Ectodermal cell (in vitro differentiated cells): ENCODE results near the gene TSPYL4.

Experiments
- H3K27ac ChIP-seq: 2 replicates; pipeline ENCODE4 v1.7.0; 2013; ENCODE audit warnings: mild to moderate bottlenecking, low read depth, low read length; ENCODE audit not compliant: insufficient read depth, poor library complexity, severe bottlenecking
- H3K27me3 ChIP-seq: 2 replicates; pipeline ENCODE4 v1.7.0; 2013; ENCODE audit warnings: mild to moderate bottlenecking, low read length; ENCODE audit not compliant: insufficient read depth, control insufficient read depth, poor library complexity, severe bottlenecking
- H3K36me3 ChIP-seq: one replicate; pipeline ENCODE4 v1.7.0; 2013; ENCODE audit warnings: low read length; ENCODE audit not compliant: control insufficient read depth, insufficient read depth
- H3K4me1 ChIP-seq: one replicate; pipeline ENCODE4 v1.7.0; 2013; ENCODE audit warnings: low read length; ENCODE audit not compliant: control insufficient read depth, insufficient read depth
- H3K4me3 ChIP-seq: 2 replicates; pipeline ENCODE4 v1.7.0; 2013; ENCODE audit warnings: low read depth, low read length, control low read depth; ENCODE audit not compliant: insufficient read depth
- H3K9me3 ChIP-seq: 2 replicates; pipeline ENCODE4 v1.7.0; 2013; ENCODE audit warnings: mild to moderate bottlenecking, low read length, moderate library complexity; ENCODE audit not compliant: control insufficient read depth
- WGBS, 2 experiments: methylation state at CpG; one replicate each; pipeline ENCODE4 v1.1.7; 2013; ENCODE audit warnings: missing lambda C conversion rate in 2 of 2; 5-methylcytosine and 5-hydroxymethylcytosine counted together

TSPYL4 gene

GRCh38 chr6:116254297-116255056 lies 602 bp upstream of the TSPYL4 start:
- Histone ChIP-seq H3K27ac (peak overlapping the region; percentile 91), H3K36me3 (no peaks in the 10 kb centered on the region), H3K9me3 (no peaks in the 10 kb centered on the region), H3K27me3 (no peaks in the 10 kb centered on the region), H3K4me1 (peaks cover 33% of the 10 kb centered on the region), H3K4me3 (peak overlapping the region; percentile 90)
- WGBS, 2 experiments, result 47 to 50% methylated on average over 3 to 4 of the region's 4 CpGs

GRCh38 chr6:116253188-116253504 lies 729 bp downstream of the TSPYL4 start:
- H3K27ac ChIP-seq, result no peak overlapping the region
- 67% methylated on average over 11 of the region's 11 CpGs for WGBS, 2 experiments
- peaks cover 33% of the 10 kb centered on the region for H3K4me1 ChIP-seq
- H3K27me3 ChIP-seq, result no peaks in the 10 kb centered on the region
- no peaks in the 10 kb centered on the region for H3K9me3 ChIP-seq
- H3K4me3 ChIP-seq, result peak overlapping the region; percentile 90
- no peaks in the 10 kb centered on the region for H3K36me3 ChIP-seq

- Histone ChIP-seq H3K4me1 (peaks cover 33% of the 10 kb centered on the region), H3K36me3 (no peaks in the 10 kb centered on the region), H3K27me3 (no peaks in the 10 kb centered on the region), H3K4me3 (peak overlapping the region; percentile 28), H3K9me3 (no peaks in the 10 kb centered on the region), H3K27ac (no peak overlapping the region)
- WGBS, 2 experiments, result 75 to 76% methylated on average over 6 of the region's 6 CpGs
Observed at GRCh38 chr6:116251568-116252384, 2.1 kb downstream of the TSPYL4 start.

- no peaks in the 10 kb centered on the region for H3K27me3 ChIP-seq
- no peak overlapping the region for H3K27ac ChIP-seq
- H3K4me1 ChIP-seq, result peaks cover 21% of the 10 kb centered on the region
- H3K36me3 ChIP-seq, result peaks cover 4% of the 10 kb centered on the region
- 97 to 98% methylated on average over 2 of the region's 2 CpGs for WGBS, 2 experiments
- no peaks in the 10 kb centered on the region for H3K9me3 ChIP-seq
- H3K4me3 ChIP-seq, result no peak overlapping the region
Observed at GRCh38 chr6:116248577-116248976, 5.3 kb downstream of the TSPYL4 start.

GRCh38 chr6:116247285-116247684 lies 6.6 kb downstream of the TSPYL4 start:
- H3K4me1 ChIP-seq, result peaks cover 16% of the 10 kb centered on the region
- H3K27me3 ChIP-seq, result no peaks in the 10 kb centered on the region
- peaks cover 4% of the 10 kb centered on the region for H3K36me3 ChIP-seq
- H3K27ac ChIP-seq, result no peak overlapping the region
- H3K9me3 ChIP-seq, result no peaks in the 10 kb centered on the region
- no peak overlapping the region for H3K4me3 ChIP-seq

GRCh38 chr6:116246089-116246488 lies 7.8 kb downstream of the TSPYL4 start:
- Histone ChIP-seq H3K27ac (no peak overlapping the region), H3K9me3 (no peaks in the 10 kb centered on the region), H3K4me3 (no peak overlapping the region), H3K4me1 (peaks cover 11% of the 10 kb centered on the region), H3K36me3 (peaks cover 4% of the 10 kb centered on the region), H3K27me3 (no peaks in the 10 kb centered on the region)
- 91 to 95% methylated on average over 4 of the region's 4 CpGs for WGBS, 2 experiments

- H3K27me3 ChIP-seq, result no peaks in the 10 kb centered on the region
- H3K36me3 ChIP-seq, result peaks cover 4% of the 10 kb centered on the region
- no peaks in the 10 kb centered on the region for H3K9me3 ChIP-seq
- WGBS, 2 experiments, result 91 to 99% methylated on average over 3 to 4 of the region's 4 CpGs
- no peaks in the 10 kb centered on the region for H3K4me1 ChIP-seq
- no peak overlapping the region for H3K27ac ChIP-seq
- no peak overlapping the region for H3K4me3 ChIP-seq
Observed at GRCh38 chr6:116244284-116244683, 9.6 kb downstream of the TSPYL4 start.

GRCh38 chr6:116239856-116240255 lies 14.0 kb downstream of the TSPYL4 start:
- Histone ChIP-seq H3K4me3 (no peak overlapping the region), H3K27me3 (no peaks in the 10 kb centered on the region), H3K36me3 (peaks cover 4% of the 10 kb centered on the region), H3K9me3 (no peaks in the 10 kb centered on the region), H3K27ac (no peak overlapping the region), H3K4me1 (no peaks in the 10 kb centered on the region)
- 96 to 98% methylated on average over 1 of the region's 1 CpG for WGBS, 2 experiments

- WGBS, 2 experiments, result 93 to 97% methylated on average over 2 of the region's 2 CpGs
Observed at GRCh38 chr6:116239256-116239655, 14.6 kb downstream of the TSPYL4 start.

GRCh38 chr6:116238083-116238482 lies 15.8 kb downstream of the TSPYL4 start:
- no peak overlapping the region for H3K27ac ChIP-seq
- H3K36me3 ChIP-seq, result no peaks in the 10 kb centered on the region
- no peaks in the 10 kb centered on the region for H3K9me3 ChIP-seq
- H3K4me3 ChIP-seq, result no peak overlapping the region
- no peaks in the 10 kb centered on the region for H3K4me1 ChIP-seq
- 92% methylated on average over 2 of the region's 2 CpGs for WGBS, 2 experiments
- H3K27me3 ChIP-seq, result no peaks in the 10 kb centered on the region

More at GRCh38 chr6:116239256-116239655, 14.6 kb downstream of the TSPYL4 start:
- H3K27ac ChIP-seq, result no peak overlapping the region
- H3K9me3 ChIP-seq, result no peaks in the 10 kb centered on the region
- no peak overlapping the region for H3K4me3 ChIP-seq
- peaks cover 3% of the 10 kb centered on the region for H3K36me3 ChIP-seq
- no peaks in the 10 kb centered on the region for H3K4me1 ChIP-seq
- no peaks in the 10 kb centered on the region for H3K27me3 ChIP-seq
